Rectal smooth muscle tissue (tissue), 1 donor: ENCODE data around the gene SOX21.

Source experiments
- H3K27ac ChIP-seq: one replicate; pipeline ENCODE4 v1.7.0; 2013; ENCODE audit warnings: low read depth, low read length, inconsistent platforms
- H3K27me3 ChIP-seq: one replicate; pipeline ENCODE4 v1.7.0; 2013; ENCODE audit warnings: low read length; ENCODE audit not compliant: control insufficient read depth, insufficient read depth
- H3K36me3 ChIP-seq: one replicate; pipeline ENCODE4 v1.7.0; 2013; ENCODE audit warnings: low read length; ENCODE audit not compliant: control insufficient read depth, insufficient read depth
- H3K4me1 ChIP-seq: one replicate; pipeline ENCODE4 v1.7.0; 2013; ENCODE audit warnings: low read length; ENCODE audit not compliant: control insufficient read depth, insufficient read depth
- H3K4me3 ChIP-seq: one replicate; pipeline ENCODE4 v1.7.0; 2013; ENCODE audit warnings: low read length
- H3K9ac ChIP-seq: one replicate; pipeline ENCODE4 v1.7.0; 2013; ENCODE audit warnings: low read length

SOX21 gene

GRCh38 chr13:94696171-94696570, 16.2 kb downstream of the SOX21 start:
- H3K27me3 ChIP-seq: peaks cover 4% of the 10 kb centered on the region
- H3K4me1 ChIP-seq: no peaks in the 10 kb centered on the region
- H3K9ac ChIP-seq: no peak overlapping the region
- no peaks in the 10 kb centered on the region for H3K36me3 ChIP-seq
- H3K27ac ChIP-seq: no peak overlapping the region
- no peak overlapping the region for H3K4me3 ChIP-seq

- Histone ChIP-seq H3K4me3 (no peak overlapping the region), H3K36me3 (no peaks in the 10 kb centered on the region), H3K27ac (no peak overlapping the region), H3K9ac (no peak overlapping the region), H3K27me3 (no peaks in the 10 kb centered on the region), H3K4me1 (no peaks in the 10 kb centered on the region)
Measured at GRCh38 chr13:94692030-94692429, 20.3 kb downstream of the SOX21 start.

GRCh38 chr13:94683409-94683808, 28.9 kb downstream of the SOX21 start:
- no peak overlapping the region for H3K9ac ChIP-seq
- H3K27me3 ChIP-seq: no peaks in the 10 kb centered on the region
- no peaks in the 10 kb centered on the region for H3K4me1 ChIP-seq
- no peak overlapping the region for H3K27ac ChIP-seq
- no peak overlapping the region for H3K4me3 ChIP-seq
- no peaks in the 10 kb centered on the region for H3K36me3 ChIP-seq

GRCh38 chr13:94682229-94682628, 30.1 kb downstream of the SOX21 start:
- H3K9ac ChIP-seq: no peak overlapping the region
- no peak overlapping the region for H3K27ac ChIP-seq
- H3K27me3 ChIP-seq: no peaks in the 10 kb centered on the region
- H3K36me3 ChIP-seq: no peaks in the 10 kb centered on the region
- no peak overlapping the region for H3K4me3 ChIP-seq
- no peaks in the 10 kb centered on the region for H3K4me1 ChIP-seq

GRCh38 chr13:94679614-94680013, 32.7 kb downstream of the SOX21 start:
- no peaks in the 10 kb centered on the region for H3K36me3 ChIP-seq
- H3K27ac ChIP-seq: no peak overlapping the region
- H3K9ac ChIP-seq: no peak overlapping the region
- no peak overlapping the region for H3K4me3 ChIP-seq
- H3K4me1 ChIP-seq: no peaks in the 10 kb centered on the region
- no peaks in the 10 kb centered on the region for H3K27me3 ChIP-seq

GRCh38 chr13:94678845-94679244, 33.5 kb downstream of the SOX21 start:
- H3K27me3 ChIP-seq: no peaks in the 10 kb centered on the region
- no peaks in the 10 kb centered on the region for H3K36me3 ChIP-seq
- H3K4me3 ChIP-seq: no peak overlapping the region

GRCh38 chr13:94677799-94678198, 34.5 kb downstream of the SOX21 start:
- Histone ChIP-seq H3K36me3 (no peaks in the 10 kb centered on the region), H3K4me3 (no peak overlapping the region), H3K27ac (no peak overlapping the region), H3K27me3 (no peaks in the 10 kb centered on the region), H3K4me1 (no peaks in the 10 kb centered on the region), H3K9ac (no peak overlapping the region)

More at GRCh38 chr13:94678845-94679244, 33.5 kb downstream of the SOX21 start:
- no peaks in the 10 kb centered on the region for H3K4me1 ChIP-seq
- H3K9ac ChIP-seq: no peak overlapping the region
- no peak overlapping the region for H3K27ac ChIP-seq

- Histone ChIP-seq H3K4me1 (no peaks in the 10 kb centered on the region), H3K36me3 (no peaks in the 10 kb centered on the region), H3K9ac (no peak overlapping the region), H3K4me3 (no peak overlapping the region), H3K27ac (no peak overlapping the region), H3K27me3 (no peaks in the 10 kb centered on the region)
Measured at GRCh38 chr13:94674609-94675348, 37.6 kb downstream of the SOX21 start.

- no peaks in the 10 kb centered on the region for H3K27me3 ChIP-seq
- no peak overlapping the region for H3K9ac ChIP-seq
- no peak overlapping the region for H3K27ac ChIP-seq
- no peaks in the 10 kb centered on the region for H3K36me3 ChIP-seq
- H3K4me1 ChIP-seq: no peaks in the 10 kb centered on the region
- H3K4me3 ChIP-seq: no peak overlapping the region
Measured at GRCh38 chr13:94673851-94674250, 38.5 kb downstream of the SOX21 start.

GRCh38 chr13:94672400-94672799, 39.9 kb downstream of the SOX21 start:
- Histone ChIP-seq H3K27me3 (no peaks in the 10 kb centered on the region), H3K4me1 (no peaks in the 10 kb centered on the region), H3K4me3 (no peak overlapping the region), H3K36me3 (no peaks in the 10 kb centered on the region), H3K27ac (no peak overlapping the region), H3K9ac (no peak overlapping the region)

- H3K27ac ChIP-seq: no peak overlapping the region
- H3K36me3 ChIP-seq: no peaks in the 10 kb centered on the region
- H3K27me3 ChIP-seq: no peaks in the 10 kb centered on the region
- no peak overlapping the region for H3K9ac ChIP-seq
- no peak overlapping the region for H3K4me3 ChIP-seq
- no peaks in the 10 kb centered on the region for H3K4me1 ChIP-seq
Measured at GRCh38 chr13:94667190-94667589, 45.2 kb downstream of the SOX21 start.

GRCh38 chr13:94666065-94666464, 46.3 kb downstream of the SOX21 start:
- Histone ChIP-seq H3K4me1 (no peaks in the 10 kb centered on the region), H3K4me3 (no peak overlapping the region), H3K36me3 (no peaks in the 10 kb centered on the region), H3K9ac (no peak overlapping the region), H3K27me3 (no peaks in the 10 kb centered on the region), H3K27ac (no peak overlapping the region)

- Histone ChIP-seq H3K27me3 (no peaks in the 10 kb centered on the region), H3K36me3 (no peaks in the 10 kb centered on the region), H3K4me1 (no peaks in the 10 kb centered on the region), H3K4me3 (no peak overlapping the region), H3K9ac (no peak overlapping the region), H3K27ac (no peak overlapping the region)
Measured at GRCh38 chr13:94664889-94665288, 47.5 kb downstream of the SOX21 start.
